ENCODE data around the gene SLC8A1.

The SLC8A1 gene

GRCh38 chr2:40120026-40120425, 331.9 kb downstream of the SLC8A1 start:
- Histone ChIP-seq H2AK5ac (ENCODE audit: low read length) (no peak overlapping the region), H3K14ac (ENCODE audit: low read length) (no peak overlapping the region), H4K91ac (ENCODE audit: low read depth, low read length) (no peak overlapping the region), H3K79me2 (ENCODE audit: control insufficient read depth, insufficient read depth, low read length, poor library complexity) (no peaks in the 10 kb centered on the region), H3K4ac (ENCODE audit: low read depth, low read length) (no peak overlapping the region), H2AFZ (ENCODE audit: insufficient read depth, low read length, poor library complexity) (no peak overlapping the region), H3K4me2 (ENCODE audit: low read length) (no peak overlapping the region), H3K4me1 (ENCODE audit: control insufficient read depth in 1 of 2, insufficient read depth in 2 of 2, low read length in 2 of 2) (peaks cover 0 to 6% of the 10 kb centered on the region in 2 experiments), H3K9me3 (ENCODE audit: insufficient read depth, low read depth, low read length) (no peaks in the 10 kb centered on the region), H2BK120ac (ENCODE audit: insufficient read depth, low read length, poor library complexity) (no peak overlapping the region), H3K4me3 (ENCODE audit: low read depth, low read length) (no peak overlapping the region), H4K8ac (ENCODE audit: low read depth, low read length) (no peak overlapping the region), H3K18ac (ENCODE audit: low read length) (no peak overlapping the region), H3K36me3 (ENCODE audit: control insufficient read depth in 1 of 2, insufficient read depth in 2 of 2, low read length in 2 of 2) (peaks cover 0 to 3% of the 10 kb centered on the region in 2 experiments), H3K27ac (ENCODE audit: low read depth, low read length) (no peak overlapping the region), H4K12ac (ENCODE audit: low read depth, low read length) (no peak overlapping the region), H3K27me3 (ENCODE audit: insufficient read depth, low read length) (no peaks in the 10 kb centered on the region), H2BK5ac (ENCODE audit: low read depth, low read length, poor library complexity) (no peak overlapping the region), H3K9ac (ENCODE audit: low read length) (no peak overlapping the region), H2BK12ac (ENCODE audit: low read length) (no peak overlapping the region), H3K79me1 (ENCODE audit: low read length) (no peaks in the 10 kb centered on the region), H3K23ac (ENCODE audit: low read length) (no peak overlapping the region)
- WGBS (ENCODE audit: extremely low coverage, insufficient coverage, insufficient read length): no CpG with 5 or more reads among the region's 3 CpGs
- no peak for DNase-seq

GRCh38 chr2:40118622-40119021, 333.3 kb downstream of the SLC8A1 start:
- Histone ChIP-seq H4K12ac (ENCODE audit: low read depth, low read length) (no peak overlapping the region), H3K18ac (ENCODE audit: low read length) (no peak overlapping the region), H3K9ac (ENCODE audit: low read length) (no peak overlapping the region), H3K79me1 (ENCODE audit: low read length) (peaks cover 1% of the 10 kb centered on the region), H3K79me2 (ENCODE audit: control insufficient read depth, insufficient read depth, low read length, poor library complexity) (no peaks in the 10 kb centered on the region), H3K27me3 (ENCODE audit: insufficient read depth, low read length) (no peaks in the 10 kb centered on the region), H2AFZ (ENCODE audit: insufficient read depth, low read length, poor library complexity) (no peak overlapping the region), H3K4me3 (ENCODE audit: low read depth, low read length) (no peak overlapping the region), H3K4me1 (ENCODE audit: control insufficient read depth in 1 of 2, insufficient read depth in 2 of 2, low read length in 2 of 2) (peaks cover 0 to 6% of the 10 kb centered on the region in 2 experiments), H3K4me2 (ENCODE audit: low read length) (no peak overlapping the region), H4K8ac (ENCODE audit: low read depth, low read length) (no peak overlapping the region), H2BK12ac (ENCODE audit: low read length) (no peak overlapping the region), H2AK5ac (ENCODE audit: low read length) (no peak overlapping the region), H4K91ac (ENCODE audit: low read depth, low read length) (no peak overlapping the region), H3K36me3 (ENCODE audit: control insufficient read depth in 1 of 2, insufficient read depth in 2 of 2, low read length in 2 of 2) (peaks cover 0 to 3% of the 10 kb centered on the region in 2 experiments), H3K9me3 (ENCODE audit: insufficient read depth, low read depth, low read length) (no peaks in the 10 kb centered on the region), H3K14ac (ENCODE audit: low read length) (no peak overlapping the region), H3K4ac (ENCODE audit: low read depth, low read length) (no peak overlapping the region), H3K27ac (ENCODE audit: low read depth, low read length) (no peak overlapping the region), H2BK5ac (ENCODE audit: low read depth, low read length, poor library complexity) (no peak overlapping the region), H3K23ac (ENCODE audit: low read length) (no peak overlapping the region), H2BK120ac (ENCODE audit: insufficient read depth, low read length, poor library complexity) (no peak overlapping the region)
- WGBS (ENCODE audit: extremely low coverage, insufficient coverage, insufficient read length): no CpG with 5 or more reads among the region's 3 CpGs
- no peak for DNase-seq

- H3K18ac ChIP-seq (ENCODE audit: low read length): no peak overlapping the region
- no peak overlapping the region for H2AFZ ChIP-seq (ENCODE audit: insufficient read depth, low read length, poor library complexity)
- no peak overlapping the region for H3K9ac ChIP-seq (ENCODE audit: low read length)
Measured at GRCh38 chr2:40115894-40116293, 336.0 kb downstream of the SLC8A1 start.

GRCh38 chr2:40115348-40115747, 336.5 kb downstream of the SLC8A1 start:
- no CpG with 5 or more reads among the region's 12 CpGs for WGBS (ENCODE audit: extremely low coverage, insufficient coverage, insufficient read length)
- Histone ChIP-seq H3K9ac (ENCODE audit: low read length) (no peak overlapping the region), H3K36me3 (ENCODE audit: control insufficient read depth in 1 of 2, insufficient read depth in 2 of 2, low read length in 2 of 2) (peaks cover 0 to 3% of the 10 kb centered on the region in 2 experiments), H3K27ac (ENCODE audit: low read depth, low read length) (no peak overlapping the region), H3K79me2 (ENCODE audit: control insufficient read depth, insufficient read depth, low read length, poor library complexity) (no peaks in the 10 kb centered on the region), H3K79me1 (ENCODE audit: low read length) (peaks cover 2% of the 10 kb centered on the region), H3K18ac (ENCODE audit: low read length) (no peak overlapping the region), H3K23ac (ENCODE audit: low read length) (no peak overlapping the region), H3K4me3 (ENCODE audit: low read depth, low read length) (no peak overlapping the region), H3K27me3 (ENCODE audit: insufficient read depth, low read length) (no peaks in the 10 kb centered on the region), H4K8ac (ENCODE audit: low read depth, low read length) (no peak overlapping the region), H2BK12ac (ENCODE audit: low read length) (no peak overlapping the region), H2BK5ac (ENCODE audit: low read depth, low read length, poor library complexity) (no peak overlapping the region), H3K4me2 (ENCODE audit: low read length) (no peak overlapping the region), H3K4ac (ENCODE audit: low read depth, low read length) (no peak overlapping the region), H3K4me1 (ENCODE audit: control insufficient read depth in 1 of 2, insufficient read depth in 2 of 2, low read length in 2 of 2) (peaks cover 0 to 6% of the 10 kb centered on the region in 2 experiments), H4K91ac (ENCODE audit: low read depth, low read length) (no peak overlapping the region), H3K14ac (ENCODE audit: low read length) (peak overlapping the region; percentile 19), H2BK120ac (ENCODE audit: insufficient read depth, low read length, poor library complexity) (no peak overlapping the region), H2AFZ (ENCODE audit: insufficient read depth, low read length, poor library complexity) (no peak overlapping the region), H3K9me3 (ENCODE audit: insufficient read depth, low read depth, low read length) (no peaks in the 10 kb centered on the region), H4K12ac (ENCODE audit: low read depth, low read length) (no peak overlapping the region), H2AK5ac (ENCODE audit: low read length) (peak overlapping the region; percentile 57)
- no peak for DNase-seq

More at GRCh38 chr2:40115894-40116293, 336.0 kb downstream of the SLC8A1 start:
- peaks cover 0 to 6% of the 10 kb centered on the region in 2 experiments for H3K4me1 ChIP-seq (ENCODE audit: control insufficient read depth in 1 of 2, insufficient read depth in 2 of 2, low read length in 2 of 2)
- no peak overlapping the region for H3K4me3 ChIP-seq (ENCODE audit: low read depth, low read length)
- no CpG with 5 or more reads among the region's 4 CpGs for WGBS (ENCODE audit: extremely low coverage, insufficient coverage, insufficient read length)
- H4K91ac ChIP-seq (ENCODE audit: low read depth, low read length): no peak overlapping the region
- H3K9me3 ChIP-seq (ENCODE audit: insufficient read depth, low read depth, low read length): no peaks in the 10 kb centered on the region
- no peak overlapping the region for H3K23ac ChIP-seq (ENCODE audit: low read length)
- H3K79me2 ChIP-seq (ENCODE audit: control insufficient read depth, insufficient read depth, low read length, poor library complexity): no peaks in the 10 kb centered on the region
- H3K36me3 ChIP-seq (ENCODE audit: control insufficient read depth in 1 of 2, insufficient read depth in 2 of 2, low read length in 2 of 2): peaks cover 0 to 3% of the 10 kb centered on the region in 2 experiments
- no peak overlapping the region for H3K27ac ChIP-seq (ENCODE audit: low read depth, low read length)
- H2BK120ac ChIP-seq (ENCODE audit: insufficient read depth, low read length, poor library complexity): no peak overlapping the region
- H4K12ac ChIP-seq (ENCODE audit: low read depth, low read length): no peak overlapping the region
- H2BK12ac ChIP-seq (ENCODE audit: low read length): no peak overlapping the region
- H4K8ac ChIP-seq (ENCODE audit: low read depth, low read length): no peak overlapping the region
- H3K4me2 ChIP-seq (ENCODE audit: low read length): no peak overlapping the region
- no peak overlapping the region for H2AK5ac ChIP-seq (ENCODE audit: low read length)
- H2BK5ac ChIP-seq (ENCODE audit: low read depth, low read length, poor library complexity): no peak overlapping the region
- DNase-seq: peak; percentile 13 to 60
- H3K14ac ChIP-seq (ENCODE audit: low read length): no peak overlapping the region
- H3K4ac ChIP-seq (ENCODE audit: low read depth, low read length): no peak overlapping the region
- no peaks in the 10 kb centered on the region for H3K27me3 ChIP-seq (ENCODE audit: insufficient read depth, low read length)
- peaks cover 2% of the 10 kb centered on the region for H3K79me1 ChIP-seq (ENCODE audit: low read length)
